Osteoblast (primary cell): ENCODE data around the gene GAK. TPM values are rescaled to one million over a fixed set of nuclear protein-coding genes. Genes with fewer than 3 reads are reported as not detected.

Experiments
- DNase-seq: peaks from one replicate; pipeline ENCODE4 v3.0.0; 2011; ENCODE audit warnings: low spot score, mixed read lengths; ENCODE audit not compliant: insufficient read length; ENCODE audit errors: missing footprints
- H2AFZ ChIP-seq: 2 replicates; pipeline ENCODE4 v1.6.0; 2011; ENCODE audit warnings: mild to moderate bottlenecking, low read length
- H3K27ac ChIP-seq: 2 replicates; pipeline ENCODE4 v1.5.1; 2011; ENCODE audit warnings: mild to moderate bottlenecking, low read depth, low read length, moderate library complexity
- H3K27me3 ChIP-seq: 2 replicates; pipeline ENCODE4 v1.6.0; 2012; ENCODE audit warnings: mild to moderate bottlenecking, control low read depth, inconsistent platforms, low read length, moderate library complexity; ENCODE audit not compliant: insufficient read depth
- H3K36me3 ChIP-seq: 2 replicates; pipeline ENCODE4 v1.5.1; 2011; ENCODE audit warnings: mild to moderate bottlenecking, low read length, control low read depth, moderate library complexity; ENCODE audit not compliant: insufficient read depth
- H3K4me1 ChIP-seq: 2 replicates; pipeline ENCODE4 v1.5.1; 2011; ENCODE audit warnings: mild to moderate bottlenecking, low read length, control low read depth, moderate library complexity; ENCODE audit not compliant: insufficient read depth
- H3K4me2 ChIP-seq: 2 replicates; pipeline ENCODE4 v1.6.0; 2011; ENCODE audit warnings: mild to moderate bottlenecking, low read length; ENCODE audit not compliant: insufficient read depth
- H3K4me3 ChIP-seq: fragments of 200-600 bp; sonication (generic); 3 replicates; pipeline ENCODE4 v1.5.1; 2012; ENCODE audit warnings: mild to moderate bottlenecking, low read length, inconsistent platforms; ENCODE audit not compliant: insufficient read depth
- H3K79me2 ChIP-seq: 2 replicates; pipeline ENCODE4 v1.6.0; 2012; ENCODE audit warnings: mild to moderate bottlenecking, low read length, control low read depth, inconsistent platforms; ENCODE audit not compliant: insufficient read depth
- H3K9me3 ChIP-seq: 2 replicates; pipeline ENCODE4 v1.5.1; 2011; ENCODE audit warnings: low read depth, low read length, control low read depth
- H4K20me1 ChIP-seq: 2 replicates; pipeline ENCODE4 v1.6.0; 2012; ENCODE audit warnings: mild to moderate bottlenecking, low read length, control low read depth; ENCODE audit not compliant: insufficient read depth
- CTCF ChIP-seq: IDR thresholded peaks from 2 replicates; pipeline ENCODE4 v1.5.1; 2011; ENCODE audit warnings: mild to moderate bottlenecking, low read depth, low read length, moderate library complexity; ENCODE audit errors: extremely low read depth
- total RNA-seq: library from RNA; depleted of rRNA; stranded (reverse); fragments of >200 nt; gene quantifications from 2 replicates; pipeline ENCODE4 v1.2.3, GENCODE V29; 2012

GAK gene
- total RNA-seq, 1 donor, result 48.9 TPM

GRCh38 chr4:877502-877901 is 54.6 kb downstream of the GAK start:
- no peak for TF ChIP-seq CTCF
- no peak for DNase-seq
- no peak overlapping the region for H3K27ac ChIP-seq
- H3K9me3 ChIP-seq, result no peaks in the 10 kb centered on the region
- no peaks in the 10 kb centered on the region for H4K20me1 ChIP-seq
- H3K4me3 ChIP-seq, result no peak overlapping the region
- H3K27me3 ChIP-seq, result no peaks in the 10 kb centered on the region
- no peaks in the 10 kb centered on the region for H3K4me1 ChIP-seq
- H3K79me2 ChIP-seq, result no peaks in the 10 kb centered on the region
- H3K36me3 ChIP-seq, result peaks cover 65% of the 10 kb centered on the region
- no peak overlapping the region for H2AFZ ChIP-seq
- H3K4me2 ChIP-seq, result no peak overlapping the region

DNA sequence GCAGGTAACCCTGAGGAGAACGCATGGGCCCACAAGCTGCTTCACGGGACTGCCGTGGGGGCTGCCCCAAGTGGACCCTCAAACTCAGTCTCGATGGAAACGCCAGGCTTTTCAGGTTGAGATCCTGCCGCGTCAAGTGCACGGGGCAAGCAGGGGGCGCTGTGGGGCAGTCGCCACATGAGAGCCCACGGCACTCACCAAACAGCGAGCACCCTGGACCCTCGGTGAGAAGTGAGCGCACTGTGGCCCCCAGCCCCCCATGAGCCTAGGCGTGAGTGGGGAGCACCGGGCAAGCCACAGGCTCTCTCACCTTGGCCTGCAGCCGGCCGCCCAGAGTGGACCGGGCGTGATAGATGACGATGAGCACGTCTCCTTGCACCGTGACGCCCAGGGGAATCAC is 55.3 kb downstream of the GAK start:
- Histone ChIP-seq H3K79me2 (no peaks in the 10 kb centered on the region), H3K27ac (no peak overlapping the region), H3K4me1 (no peaks in the 10 kb centered on the region), H3K9me3 (no peaks in the 10 kb centered on the region), H3K4me3 (no peak overlapping the region), H2AFZ (no peak overlapping the region), H3K27me3 (no peaks in the 10 kb centered on the region), H3K4me2 (no peak overlapping the region), H4K20me1 (no peaks in the 10 kb centered on the region), H3K36me3 (peaks cover 65% of the 10 kb centered on the region)
- TF ChIP-seq CTCF, result no peak
- no peak for DNase-seq

GRCh38 chr4:875818-876423 is 56.2 kb downstream of the GAK start:
- Histone ChIP-seq H3K27ac (no peak overlapping the region), H3K4me3 (no peak overlapping the region), H3K4me2 (no peak overlapping the region), H3K4me1 (no peaks in the 10 kb centered on the region), H3K9me3 (no peaks in the 10 kb centered on the region), H4K20me1 (no peaks in the 10 kb centered on the region), H3K27me3 (no peaks in the 10 kb centered on the region), H3K79me2 (no peaks in the 10 kb centered on the region), H2AFZ (no peak overlapping the region), H3K36me3 (peaks cover 63% of the 10 kb centered on the region)
- TF ChIP-seq CTCF, result no peak
- DNase-seq, result no peak

DNA sequence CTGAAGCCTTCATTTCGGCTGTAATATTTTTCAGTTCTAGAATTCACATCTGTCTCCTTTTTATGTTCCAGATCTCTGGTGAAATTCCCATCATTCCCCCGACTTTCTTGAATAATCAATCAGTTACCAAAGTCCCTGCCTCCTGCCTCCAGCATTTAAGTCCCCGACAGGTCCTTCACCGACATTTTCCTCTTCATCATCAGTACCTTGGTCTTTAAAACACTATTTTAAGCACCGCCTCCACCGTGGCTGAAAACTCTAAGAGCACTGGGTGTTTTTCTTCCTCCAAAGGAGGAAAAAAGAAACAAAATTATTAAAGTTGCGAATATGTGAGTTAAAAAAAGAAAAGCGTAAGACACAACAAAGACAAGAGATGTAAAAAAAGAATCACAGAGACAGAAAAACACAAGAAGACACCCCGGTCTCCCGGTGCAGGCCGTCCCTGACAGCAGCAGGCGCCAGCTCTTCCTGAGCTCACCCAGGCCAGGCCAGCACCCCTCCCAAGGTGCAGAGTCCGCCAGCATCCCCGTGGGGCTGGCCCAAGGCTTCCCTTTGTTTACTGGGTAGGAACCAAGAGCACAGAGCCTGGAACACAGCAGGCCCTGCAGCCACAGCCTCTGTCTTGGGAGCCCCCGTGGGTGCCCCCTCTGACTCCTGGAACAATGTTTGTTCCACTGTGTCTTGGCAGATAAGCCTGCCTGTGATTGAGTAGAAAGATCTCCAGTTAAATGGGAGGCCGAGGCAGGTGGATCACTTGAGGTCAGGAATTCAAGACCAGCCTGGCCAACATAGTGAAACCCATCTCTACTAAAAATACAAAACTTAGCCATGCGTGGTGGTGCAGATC is 56.9 kb downstream of the GAK start:
- no peak overlapping the region for H3K4me3 ChIP-seq
- DNase-seq, result no peak
- no peak for TF ChIP-seq CTCF
- H3K4me2 ChIP-seq, result no peak overlapping the region
- no peak overlapping the region for H3K27ac ChIP-seq
- no peaks in the 10 kb centered on the region for H3K4me1 ChIP-seq
- no peaks in the 10 kb centered on the region for H3K79me2 ChIP-seq
- H3K27me3 ChIP-seq, result no peaks in the 10 kb centered on the region
- H3K9me3 ChIP-seq, result no peaks in the 10 kb centered on the region
- no peak overlapping the region for H2AFZ ChIP-seq
- peaks cover 61% of the 10 kb centered on the region for H3K36me3 ChIP-seq
- H4K20me1 ChIP-seq, result peaks cover under 1% of the 10 kb centered on the region
